Coronary artery (tissue), 2 donors: ENCODE data around the gene CIB4.

ENCODE experiments used
- DNase-seq: peaks from one replicate; pipeline ENCODE4 v3.0.0-alpha.2; 2017; ENCODE audit warnings: low spot score
- H3K27ac ChIP-seq, 2 donors: fragments of 200-600 bp; sonication (generic); one replicate each; pipeline ENCODE4 v1.5.1; 2016 to 2019
- H3K4me3 ChIP-seq: fragments of 200-600 bp; sonication (generic); 2 replicates; pipeline ENCODE4 v1.5.1; 2016; ENCODE audit warnings: mild to moderate bottlenecking, moderate library complexity
- TF ChIP-seq, protein P1 (sequence below): fragments of 200-600 bp; sonication (generic); IDR thresholded peaks from one replicate; pipeline ENCODE4 v1.5.1; 2019; ENCODE audit warnings: antibody characterized with exemption

CIB4 gene

DNA sequence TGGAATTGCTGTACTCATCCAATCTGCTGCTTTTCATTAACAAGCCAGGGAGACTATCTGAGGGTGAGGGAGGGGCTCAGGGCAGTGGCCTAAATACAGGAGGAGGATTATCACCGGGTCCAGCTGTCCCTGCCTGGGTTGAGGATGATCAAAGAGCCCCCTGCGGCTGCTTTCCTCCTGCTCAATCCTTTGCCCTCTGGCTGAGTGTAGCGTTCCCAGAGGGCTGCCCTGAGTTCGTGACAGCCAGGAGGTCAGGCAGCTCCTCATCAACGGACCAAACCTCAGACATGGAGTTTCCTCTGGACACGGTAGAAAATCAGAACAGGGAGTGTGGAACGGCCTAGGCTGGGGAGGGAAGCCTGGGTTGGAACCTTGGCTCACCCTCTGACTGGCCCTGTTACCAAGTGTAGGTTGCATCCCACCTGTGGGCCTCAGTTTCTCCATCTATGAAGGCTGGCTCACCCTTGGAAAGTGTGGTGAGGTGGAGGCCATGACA is 23.5 kb downstream of the CIB4 start:
- H3K4me3 ChIP-seq = no peak overlapping the region
- H3K27ac ChIP-seq = no peak overlapping the region
- peak; percentile 50 for DNase-seq
- TF ChIP-seq, protein P1, sequence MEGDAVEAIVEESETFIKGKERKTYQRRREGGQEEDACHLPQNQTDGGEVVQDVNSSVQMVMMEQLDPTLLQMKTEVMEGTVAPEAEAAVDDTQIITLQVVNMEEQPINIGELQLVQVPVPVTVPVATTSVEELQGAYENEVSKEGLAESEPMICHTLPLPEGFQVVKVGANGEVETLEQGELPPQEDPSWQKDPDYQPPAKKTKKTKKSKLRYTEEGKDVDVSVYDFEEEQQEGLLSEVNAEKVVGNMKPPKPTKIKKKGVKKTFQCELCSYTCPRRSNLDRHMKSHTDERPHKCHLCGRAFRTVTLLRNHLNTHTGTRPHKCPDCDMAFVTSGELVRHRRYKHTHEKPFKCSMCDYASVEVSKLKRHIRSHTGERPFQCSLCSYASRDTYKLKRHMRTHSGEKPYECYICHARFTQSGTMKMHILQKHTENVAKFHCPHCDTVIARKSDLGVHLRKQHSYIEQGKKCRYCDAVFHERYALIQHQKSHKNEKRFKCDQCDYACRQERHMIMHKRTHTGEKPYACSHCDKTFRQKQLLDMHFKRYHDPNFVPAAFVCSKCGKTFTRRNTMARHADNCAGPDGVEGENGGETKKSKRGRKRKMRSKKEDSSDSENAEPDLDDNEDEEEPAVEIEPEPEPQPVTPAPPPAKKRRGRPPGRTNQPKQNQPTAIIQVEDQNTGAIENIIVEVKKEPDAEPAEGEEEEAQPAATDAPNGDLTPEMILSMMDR = no peak

DNA sequence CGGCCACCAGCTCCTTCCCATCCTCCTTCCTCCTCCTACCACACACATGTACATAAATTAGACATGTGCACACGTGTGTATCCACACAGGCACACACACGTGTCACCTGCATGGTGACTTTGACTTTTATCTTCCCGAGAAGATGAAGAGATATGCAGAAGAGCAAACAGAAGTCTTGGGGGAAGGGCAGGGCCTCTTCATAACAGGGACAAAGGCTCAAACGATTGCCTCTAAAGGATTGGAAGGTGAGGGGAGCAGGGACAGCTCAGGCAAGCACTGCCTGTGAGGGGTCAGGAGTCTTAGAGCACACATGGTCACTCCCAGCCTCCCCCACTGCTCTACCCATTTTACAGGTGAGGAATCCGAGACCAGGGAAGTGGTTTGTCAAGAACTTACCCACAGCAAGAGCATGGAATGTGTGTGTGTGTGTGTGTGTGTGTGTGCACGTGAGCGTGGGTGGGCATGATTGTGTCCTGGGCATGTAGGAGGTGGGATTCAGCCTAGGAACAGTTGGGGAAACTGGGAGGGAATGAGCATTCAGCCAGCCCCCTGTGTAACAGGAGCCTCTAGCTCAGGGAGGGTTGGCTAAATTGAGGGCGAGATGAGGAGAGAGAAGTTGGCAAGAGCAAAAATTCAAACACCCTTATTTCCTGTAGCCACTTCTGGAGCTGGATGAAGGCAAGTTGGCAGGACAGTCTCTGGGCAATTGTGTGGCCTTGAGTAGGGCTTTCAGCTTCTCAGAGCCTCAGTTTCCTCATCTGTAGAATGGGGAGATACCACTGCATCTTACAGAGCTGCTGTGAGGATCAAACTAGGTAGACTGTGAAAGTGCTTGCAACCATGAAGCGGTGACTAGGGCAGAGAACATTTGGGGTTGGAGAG is 24.2 kb downstream of the CIB4 start:
- H3K27ac ChIP-seq = no peak overlapping the region
- H3K4me3 ChIP-seq = no peak overlapping the region
- peak; percentile 38 for DNase-seq
- TF ChIP-seq, protein P1 = no peak

DNA sequence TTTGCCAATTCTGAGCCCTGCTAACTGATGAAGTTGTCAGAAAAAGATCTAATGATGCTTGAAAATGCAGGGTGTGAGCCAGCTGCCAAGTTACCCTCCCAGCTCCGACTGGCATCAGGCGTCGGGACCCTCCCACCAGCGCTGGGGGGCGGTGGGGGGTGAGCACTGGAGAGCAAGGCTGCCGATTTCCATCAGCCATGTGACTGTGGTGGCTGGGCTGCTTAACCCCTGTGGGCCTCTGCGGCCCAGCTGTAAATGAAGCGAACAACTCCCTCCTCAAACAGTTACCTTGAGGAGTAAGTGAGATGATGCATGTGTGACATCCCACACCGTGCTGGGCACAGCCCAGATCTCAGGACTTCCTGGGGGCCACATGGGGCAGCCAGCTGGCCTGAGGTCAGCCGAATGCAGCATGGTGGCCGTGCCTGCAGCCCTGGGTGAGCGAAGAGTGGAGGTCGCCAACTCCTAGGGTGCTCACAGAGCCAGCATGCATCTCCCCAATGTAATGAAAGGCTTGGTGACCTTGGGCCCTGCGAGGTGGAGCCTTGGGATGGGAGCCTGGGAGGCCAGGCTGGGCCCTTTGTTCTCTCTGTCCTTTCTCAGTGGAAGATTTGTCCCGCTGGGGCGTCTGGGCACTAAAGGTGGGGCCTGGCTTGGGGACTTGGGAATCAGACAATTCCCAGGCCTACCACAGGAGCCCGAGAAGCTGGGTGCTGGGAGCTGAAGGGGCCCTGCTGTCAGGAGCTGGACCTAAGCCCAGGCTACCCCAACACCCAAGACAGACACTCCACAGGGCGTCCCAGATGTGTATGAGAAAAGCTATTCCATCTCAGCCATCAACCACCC is 25.1 kb downstream of the CIB4 start:
- peak; percentile 66 for DNase-seq
- Histone ChIP-seq H3K27ac (no peak overlapping the region), H3K4me3 (no peak overlapping the region)
- TF ChIP-seq, protein P1 = no peak

DNA sequence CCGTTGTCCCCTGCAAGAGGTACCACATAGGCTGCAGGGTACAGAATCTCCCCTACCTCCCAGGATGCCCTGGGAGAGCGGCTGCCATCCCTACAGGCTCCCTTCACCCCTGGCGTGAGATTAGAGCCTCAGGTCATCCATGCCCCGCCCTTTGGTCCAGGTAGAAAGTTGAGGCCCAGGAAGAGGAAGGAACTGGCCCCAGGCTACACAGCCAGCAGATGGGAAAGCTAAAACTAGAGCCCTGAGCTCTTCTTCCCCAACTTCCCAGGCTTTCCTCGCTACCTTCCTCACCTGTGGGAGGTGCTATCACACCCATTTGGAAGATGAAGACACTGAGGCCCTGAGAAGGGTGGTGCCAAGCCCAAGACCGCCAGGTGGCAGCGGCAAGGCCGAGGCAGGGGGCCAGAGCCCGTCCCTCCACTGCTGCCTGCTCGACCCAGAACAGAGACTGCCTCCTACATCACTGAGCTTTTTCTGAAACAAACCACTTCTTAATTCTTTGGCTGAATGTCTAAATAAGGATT is 25.8 kb downstream of the CIB4 start:
- DNase-seq = no peak
- H3K4me3 ChIP-seq = no peak overlapping the region
- TF ChIP-seq, protein P1 = no peak
- H3K27ac ChIP-seq = no peak overlapping the region

DNA sequence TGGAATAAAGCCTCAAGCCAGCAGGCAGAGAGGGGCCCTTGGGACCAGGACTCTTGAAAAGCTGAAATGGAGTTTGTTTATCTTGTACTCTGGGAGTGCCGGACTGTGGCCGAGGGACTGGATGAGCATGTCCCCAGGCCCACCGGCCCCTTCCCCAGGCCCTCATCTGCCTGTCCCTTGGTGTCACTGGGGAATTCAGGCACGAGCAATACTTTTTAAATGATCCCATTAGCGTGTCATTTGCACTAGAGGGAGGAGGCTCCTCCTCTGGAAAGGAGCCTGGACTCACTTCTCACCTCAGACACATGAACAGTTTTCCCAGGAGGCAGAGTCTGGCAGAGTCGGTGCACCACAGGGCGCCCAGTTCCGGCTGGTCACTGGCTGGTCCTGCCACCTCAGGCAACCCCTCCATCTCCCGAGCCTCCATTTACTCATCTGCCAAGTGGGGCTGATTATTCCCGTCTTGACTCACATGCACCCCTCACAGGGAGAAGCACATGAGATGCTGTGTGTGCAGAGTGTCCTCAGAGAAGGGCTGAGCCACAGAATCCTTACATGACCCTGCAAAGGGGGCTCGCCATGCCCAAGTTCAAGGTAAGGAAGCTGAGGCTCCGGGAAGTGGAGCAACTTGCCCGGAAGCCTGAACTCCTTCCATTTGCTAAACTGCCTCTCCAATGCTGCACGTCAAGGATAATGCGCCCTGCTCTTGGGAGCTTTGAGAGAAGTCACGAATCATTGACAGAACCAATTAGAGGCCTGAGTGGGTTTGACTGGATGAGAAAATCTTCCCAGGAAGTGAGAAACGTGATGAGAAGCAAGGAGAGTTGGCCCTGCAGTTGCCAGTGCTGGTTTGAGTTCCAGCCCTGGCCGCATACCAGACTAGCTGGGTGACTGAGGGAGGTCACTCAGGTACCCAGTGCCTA is 26.7 kb downstream of the CIB4 start:
- DNase-seq = peak; percentile 74
- no peak overlapping the region for H3K4me3 ChIP-seq
- TF ChIP-seq, protein P1 = no peak
- peak overlapping the region; percentile 54 to 57 for H3K27ac ChIP-seq
